SK-N-SH (cell line): ENCODE data around the gene MALAT1. TPM values are rescaled to one million over a fixed set of nuclear protein-coding genes. Genes with fewer than 3 reads are reported as not detected.
"Not testable (repeated sequence)": the region's sequence is repeated elsewhere in the genome, so short reads cannot be mapped to it uniquely, and the experiment has no call there.

Experiments
- CTCF ChIA-PET: fragments of 300-600, 350-600 bp; formaldehyde crosslinking; extraction: SDS; loops from one replicate; lab custom pipeline; 2021; lab: Yijun Ruan, JAX
- POLR2A ChIA-PET: fragments of 350-600 bp; sonication (Branson Sonifier 250); formaldehyde crosslinking; extraction: SDS; loops from one replicate; lab custom pipeline; 2020; ENCODE audit warnings: antibody characterized with exemption, inconsistent platforms; lab: Yijun Ruan, JAX
- DNase-seq: peaks from one replicate; pipeline ENCODE4 v3.0.0; 2012
- H2AFZ ChIP-seq: fragments of 200-600 bp; sonication (generic); 2 replicates; pipeline ENCODE4 v1.8.1; 2016; ENCODE audit warnings: antibody characterized with exemption, mild to moderate bottlenecking, low read depth
- H3F3A ChIP-seq: fragments of 200-600 bp; sonication (generic); replicated peaks from 2 replicates; pipeline ENCODE3; 2016; ENCODE audit warnings: antibody characterized with exemption, mild to moderate bottlenecking; ENCODE audit not compliant: insufficient read depth
- H3K27ac ChIP-seq, 2 experiments: fragments of 200-500 bp in 1 of 2; fragments of 200-600 bp in 1 of 2; sonication (Bioruptor generic) in 1 of 2; sonication (generic), shearing (Covaris generic) in 1 of 2; 2 replicates each; pipeline versions ENCODE4 v1.5.1 to v1.6.1; 2014 to 2016; ENCODE audit warnings: low read depth in 2 of 2, inconsistent platforms in 1 of 2, low read length in 1 of 2, mild to moderate bottlenecking in 1 of 2, mixed read lengths in 1 of 2
- H3K27me3 ChIP-seq: fragments of 200-600 bp; sonication (generic), shearing (Covaris generic); 2 replicates; pipeline ENCODE4 v1.6.1; 2016; ENCODE audit warnings: mixed run types; ENCODE audit not compliant: insufficient read depth
- H3K36me3 ChIP-seq, 2 experiments: fragments of 200-500 bp in 1 of 2; fragments of 200-600 bp in 1 of 2; sonication (Bioruptor generic) in 1 of 2; sonication (generic) in 1 of 2; replicated peaks in 1 of 2; 2 replicates each; pipeline versions ENCODE3 to v1.5.1; 2014 to 2016; ENCODE audit warnings: low read length in 1 of 2, mild to moderate bottlenecking in 1 of 2; ENCODE audit not compliant: insufficient read depth in 2 of 2, control insufficient read depth in 1 of 2
- H3K4me1 ChIP-seq, 2 experiments: fragments of 200-500 bp in 1 of 2; fragments of 200-600 bp in 1 of 2; sonication (Bioruptor generic) in 1 of 2; sonication (generic), shearing (Covaris generic) in 1 of 2; 2 replicates each; pipeline versions ENCODE4 v1.5.1 to v1.6.1; 2014 to 2016; ENCODE audit warnings: low read depth in 1 of 2, low read length in 1 of 2, mixed run types in 1 of 2; ENCODE audit not compliant: insufficient read depth in 2 of 2, control insufficient read depth in 1 of 2
- H3K4me2 ChIP-seq: fragments of 200-600 bp; sonication (generic), shearing (Covaris generic); 2 replicates; pipeline ENCODE4 v1.6.1; 2017; ENCODE audit warnings: mixed run types
- H3K4me3 ChIP-seq, 2 experiments: fragments of 200-500 bp in 1 of 2; fragments of 200-600 bp in 1 of 2; sonication (Bioruptor generic) in 1 of 2; sonication (generic), shearing (Covaris generic) in 1 of 2; 2 replicates each; pipeline versions ENCODE4 v1.5.1 to v1.8.1; 2014 to 2016; ENCODE audit warnings: low read depth in 2 of 2, inconsistent platforms in 1 of 2, low read length in 1 of 2, mild to moderate bottlenecking in 1 of 2, mixed read lengths in 1 of 2, moderate library complexity in 1 of 2
- H3K79me2 ChIP-seq: fragments of 200-600 bp; sonication (generic); 2 replicates; pipeline ENCODE4 v1.8.1; 2017; ENCODE audit warnings: mild to moderate bottlenecking; ENCODE audit not compliant: insufficient read depth
- H3K9ac ChIP-seq: fragments of 200-600 bp; sonication (generic); 2 replicates; pipeline ENCODE4 v1.6.1; 2017; ENCODE audit warnings: mixed run types
- H3K9me2 ChIP-seq: fragments of 200-600 bp; sonication (generic); 2 replicates; pipeline ENCODE4 v1.6.1; 2017; ENCODE audit warnings: mixed run types
- H3K9me3 ChIP-seq: fragments of 200-600 bp; sonication (generic); 2 replicates; pipeline ENCODE4 v1.6.1; 2017; ENCODE audit warnings: mixed run types, mild to moderate bottlenecking, moderate library complexity
- H4K20me1 ChIP-seq: fragments of 200-600 bp; sonication (generic); 2 replicates; pipeline ENCODE4 v1.6.1; 2017; ENCODE audit warnings: mild to moderate bottlenecking, mixed run types; ENCODE audit not compliant: insufficient read depth
- EP300 ChIP-seq, 2 experiments: IDR thresholded peaks; 2 replicates each; pipeline versions ENCODE4 v1.4.0 to v1.6.1; 2012; ENCODE audit warnings: borderline replicate concordance in 1 of 2, low read depth in 1 of 2, low read length in 1 of 2
- WGBS: methylation state at CpG from one replicate; pipeline ENCODE4 v1.1.6; 2017; ENCODE audit warnings: low lambda C conversion rate; 5-methylcytosine and 5-hydroxymethylcytosine counted together
- polyA plus RNA-seq, 3 experiments: library from polyadenylated mRNA; depleted of rRNA; stranded (reverse); fragments of >200 nt; gene quantifications; 2 replicates each; pipeline ENCODE4 v1.2.3, GENCODE V29; 2012
- TF ChIP-seq, protein P1 (sequence below): IDR thresholded peaks from 2 replicates; pipeline ENCODE4 v1.4.0; 2012; ENCODE audit warnings: low read depth

MALAT1 gene
- polyA plus RNA-seq, 1 of the 3 experiments (the other 2 are of a cell fraction) = 285 TPM

DNA sequence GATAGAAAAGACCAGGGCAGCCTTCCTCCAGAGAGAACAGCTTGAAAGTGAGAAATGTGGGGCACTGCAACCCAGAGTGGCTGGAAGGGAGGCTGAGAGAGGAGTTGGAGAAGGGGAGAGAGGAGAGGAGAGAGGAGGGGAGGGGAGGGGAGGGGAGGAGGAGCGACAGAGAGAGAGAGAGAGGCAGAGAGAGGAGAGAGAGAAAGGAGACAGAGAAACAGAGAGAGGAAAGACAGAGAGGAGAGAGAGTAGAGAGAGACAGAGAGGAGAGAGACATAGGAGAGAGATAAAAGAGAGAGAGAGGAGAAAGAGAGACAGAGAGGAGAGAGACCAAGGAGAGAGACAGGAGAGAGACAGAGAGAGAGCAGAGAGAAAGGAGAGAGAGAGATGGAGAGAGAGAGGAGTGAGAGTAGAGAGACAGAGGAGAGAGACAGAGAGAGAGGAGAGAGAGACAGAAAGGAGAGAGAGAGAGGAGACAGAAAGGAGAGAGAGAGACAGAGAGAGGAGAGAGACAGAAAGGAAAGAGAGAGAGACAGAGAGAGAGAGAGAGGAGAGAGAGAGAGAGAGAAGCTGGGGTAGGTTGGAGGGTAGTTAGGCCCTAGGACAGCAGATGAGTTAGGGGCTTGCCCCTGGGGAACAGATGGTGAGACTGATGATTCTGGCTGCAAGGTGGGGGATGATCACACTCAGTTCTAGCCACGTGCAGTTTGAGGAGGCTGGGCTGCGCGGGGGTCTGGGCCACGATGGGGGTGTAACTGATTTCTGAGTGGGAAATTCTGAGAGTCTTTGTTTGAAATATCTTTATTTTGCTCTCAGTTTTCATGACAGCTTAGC lies 17.5 kb downstream of the MALAT1 start (continued):
- TF ChIP-seq EP300 (IDR thresholded peaks at IDR 0.05; ENCODE audit: borderline replicate concordance in 1 of 2, low read depth in 1 of 2, low read length in 1 of 2) = no peak
- TF ChIP-seq, protein P1, sequence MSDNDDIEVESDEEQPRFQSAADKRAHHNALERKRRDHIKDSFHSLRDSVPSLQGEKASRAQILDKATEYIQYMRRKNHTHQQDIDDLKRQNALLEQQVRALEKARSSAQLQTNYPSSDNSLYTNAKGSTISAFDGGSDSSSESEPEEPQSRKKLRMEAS = no peak

- POLR2A ChIA-PET = interaction anchor here (0.6 to 1.1 kb wide), 3 partner anchors 8 to 70 kb away, joined by 3 to 5 read pairs (median 3); no protein-coding TSS in a partner anchor
- not testable (repeated sequence) for H3K79me2 ChIP-seq
Observed at GRCh38 chr11:65518941-65519549, 20.2 kb downstream of the MALAT1 start.

GRCh38 chr11:65521777-65522521 lies 23.1 kb downstream of the MALAT1 start:
- H3K27me3 ChIP-seq, H3K4me2 ChIP-seq, H3K9me3 ChIP-seq, H3K9me2 ChIP-seq, H3K36me3 ChIP-seq, H3K27ac ChIP-seq, DNase-seq, H3K4me3 ChIP-seq, POLR2A ChIA-PET, H3K9ac ChIP-seq, H2AFZ ChIP-seq: not testable (repeated sequence)
- Histone ChIP-seq H3K79me2 (peaks cover 20% of the 10 kb centered on the region), H3K4me1 (peaks cover 5 to 18% of the 10 kb centered on the region in 2 experiments; a peak in 3 of 4 replicates), H3F3A (peaks cover 12% of the 10 kb centered on the region), H4K20me1 (peaks cover 13% of the 10 kb centered on the region; the same call in 1 of the 2 replicates)
- 90% methylated on average over 17 of the region's 20 CpGs for WGBS
- CTCF ChIA-PET = interaction anchor here (0.9 kb wide), 1 partner anchor 152 kb away, joined by 3 read pairs; no protein-coding TSS in a partner anchor

More at GRCh38 chr11:65518941-65519549, 20.2 kb downstream of the MALAT1 start:
- not testable (repeated sequence) for H3K9ac ChIP-seq, H3K4me2 ChIP-seq, H3K27me3 ChIP-seq, H4K20me1 ChIP-seq, H3K4me1 ChIP-seq, H3K9me3 ChIP-seq, H3K27ac ChIP-seq, H2AFZ ChIP-seq, DNase-seq, H3K9me2 ChIP-seq, H3K36me3 ChIP-seq, H3K4me3 ChIP-seq
- H3F3A ChIP-seq = peaks cover 29% of the 10 kb centered on the region
- CTCF ChIA-PET = interaction anchor here (0.6 to 2.5 kb wide), 4 partner anchors 9 to 1649 kb away, joined by 3 to 8 read pairs (median 3); no protein-coding TSS in a partner anchor
- WGBS = 95% methylated on average over 8 of the region's 8 CpGs

- not testable (repeated sequence) for H3K4me2 ChIP-seq
Observed at GRCh38 chr11:65522718-65523630, 24.1 kb downstream of the MALAT1 start.

DNA sequence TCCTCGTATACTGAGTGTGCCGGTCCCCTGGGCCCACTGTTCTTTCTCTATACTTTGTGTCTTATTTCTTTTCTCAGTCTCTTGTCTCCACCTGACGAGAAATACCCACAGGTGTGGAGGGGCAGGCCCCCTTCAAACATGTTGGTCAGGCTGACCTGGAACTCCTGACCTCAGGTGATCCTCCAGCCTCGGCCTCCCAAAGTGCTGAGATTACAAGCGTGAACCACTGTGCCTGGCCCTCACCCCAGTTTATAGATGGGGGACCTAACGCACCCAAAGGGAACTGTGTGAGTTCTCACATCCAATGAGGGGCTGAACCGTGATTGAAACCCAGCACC lies 24.8 kb downstream of the MALAT1 start:
- H2AFZ ChIP-seq, H3K27me3 ChIP-seq, H3K9me3 ChIP-seq, H3K4me2 ChIP-seq, H3K9me2 ChIP-seq, H3K27ac ChIP-seq, H3K4me3 ChIP-seq, DNase-seq, H3K9ac ChIP-seq: not testable (repeated sequence)
- 95% methylated on average over 7 of the region's 7 CpGs for WGBS
- Histone ChIP-seq H3K79me2 (peaks cover 30% of the 10 kb centered on the region), H3K4me1 (peaks cover 5 to 18% of the 10 kb centered on the region in 2 experiments; a peak in 3 of 4 replicates), H3F3A (peaks cover 11% of the 10 kb centered on the region), H3K36me3 (peaks cover 10 to 11% of the 10 kb centered on the region in 2 experiments), H4K20me1 (peaks cover 13% of the 10 kb centered on the region; the same call in 1 of the 2 replicates)
- ChIA-PET CTCF (interaction anchor here (2.4 to 6.7 kb wide), 2 partner anchors 12 to 17 kb away, joined by 12 to 69 read pairs; no protein-coding TSS in a partner anchor), POLR2A (interaction anchor here (1.0 kb wide), 1 partner anchor 16 kb away, joined by 3 read pairs; no protein-coding TSS in a partner anchor)

More at GRCh38 chr11:65522718-65523630, 24.1 kb downstream of the MALAT1 start:
- H3K9me2 ChIP-seq, H2AFZ ChIP-seq, H3K9me3 ChIP-seq, H3F3A ChIP-seq, DNase-seq, CTCF ChIA-PET, H3K4me3 ChIP-seq, POLR2A ChIA-PET, H3K27ac ChIP-seq, H3K27me3 ChIP-seq, H3K9ac ChIP-seq: not testable (repeated sequence)
- peaks cover 10 to 11% of the 10 kb centered on the region in 2 experiments for H3K36me3 ChIP-seq
- H3K4me1 ChIP-seq = peaks cover 5 to 18% of the 10 kb centered on the region in 2 experiments; a peak in 3 of 4 replicates
- H3K79me2 ChIP-seq = peaks cover 30% of the 10 kb centered on the region
- peaks cover 13% of the 10 kb centered on the region; the same call in 1 of the 2 replicates for H4K20me1 ChIP-seq
- WGBS = 88% methylated on average over 18 of the region's 18 CpGs
